Uterine smooth muscle cell (primary cell): ENCODE results near the gene CTRB2. TPM values are rescaled to one million over a fixed set of nuclear protein-coding genes. Genes with fewer than 3 reads are reported as not detected.

Experiments
- total RNA-seq: library from RNA; depleted of rRNA; stranded (reverse); fragments of >200 nt; gene quantifications from 2 replicates; pipeline ENCODE4 v1.2.3, GENCODE V29; 2014

The CTRB2 gene
- not detected in 2 replicates for total RNA-seq

GRCh38 chr16:75206749-75207451 lies at the start of gene CTRB2:
CTRB2 (minus strand) TSS chr16:75207161; CDS start chr16:75207141, 20 bp downstream.

DNA sequence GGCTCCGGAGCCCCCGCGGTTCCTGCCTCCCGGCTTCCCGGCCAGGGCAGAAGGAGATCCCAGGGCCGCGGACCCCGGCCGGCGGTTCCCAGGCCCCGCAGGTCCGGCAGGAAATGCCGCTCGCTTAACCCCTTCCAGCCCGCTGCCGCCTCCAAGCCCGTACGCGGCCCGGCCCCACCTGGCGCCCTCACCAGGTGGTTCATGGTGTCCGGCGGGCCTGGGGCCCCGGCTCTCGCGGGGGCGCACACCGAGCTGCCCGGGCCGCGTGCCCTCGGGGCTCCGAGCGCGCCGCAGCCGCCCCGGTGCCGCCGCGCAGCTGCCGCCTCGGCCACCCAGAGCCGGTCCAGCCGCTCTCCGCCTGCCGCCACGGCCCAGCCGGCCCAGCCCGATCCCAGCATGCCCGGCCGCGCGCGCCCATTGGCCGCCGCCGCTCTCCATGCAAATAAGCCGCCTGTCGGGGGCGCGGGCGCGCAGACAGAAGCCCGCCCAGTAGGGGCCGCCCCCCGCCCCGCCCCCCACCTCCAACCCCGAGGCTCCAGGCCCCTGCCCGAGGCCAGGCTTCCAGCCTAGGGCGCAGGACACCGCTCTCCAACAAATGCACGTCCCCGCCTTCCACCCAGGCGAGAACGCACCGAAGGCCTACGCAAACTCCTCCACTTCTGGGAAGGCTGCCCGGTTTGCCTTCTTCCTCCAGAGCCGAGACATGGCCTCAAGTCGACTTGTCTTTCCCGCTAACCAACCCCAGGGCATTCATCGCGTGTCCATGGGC lies 44.5 kb upstream of the CTRB2 start, which contains the start of gene BCAR1:
TSS of gene BCAR1 (minus strand) at position 345 of the 769 bp plus-strand sequence. CDS start at position 203, 142 bp downstream.

DNA sequence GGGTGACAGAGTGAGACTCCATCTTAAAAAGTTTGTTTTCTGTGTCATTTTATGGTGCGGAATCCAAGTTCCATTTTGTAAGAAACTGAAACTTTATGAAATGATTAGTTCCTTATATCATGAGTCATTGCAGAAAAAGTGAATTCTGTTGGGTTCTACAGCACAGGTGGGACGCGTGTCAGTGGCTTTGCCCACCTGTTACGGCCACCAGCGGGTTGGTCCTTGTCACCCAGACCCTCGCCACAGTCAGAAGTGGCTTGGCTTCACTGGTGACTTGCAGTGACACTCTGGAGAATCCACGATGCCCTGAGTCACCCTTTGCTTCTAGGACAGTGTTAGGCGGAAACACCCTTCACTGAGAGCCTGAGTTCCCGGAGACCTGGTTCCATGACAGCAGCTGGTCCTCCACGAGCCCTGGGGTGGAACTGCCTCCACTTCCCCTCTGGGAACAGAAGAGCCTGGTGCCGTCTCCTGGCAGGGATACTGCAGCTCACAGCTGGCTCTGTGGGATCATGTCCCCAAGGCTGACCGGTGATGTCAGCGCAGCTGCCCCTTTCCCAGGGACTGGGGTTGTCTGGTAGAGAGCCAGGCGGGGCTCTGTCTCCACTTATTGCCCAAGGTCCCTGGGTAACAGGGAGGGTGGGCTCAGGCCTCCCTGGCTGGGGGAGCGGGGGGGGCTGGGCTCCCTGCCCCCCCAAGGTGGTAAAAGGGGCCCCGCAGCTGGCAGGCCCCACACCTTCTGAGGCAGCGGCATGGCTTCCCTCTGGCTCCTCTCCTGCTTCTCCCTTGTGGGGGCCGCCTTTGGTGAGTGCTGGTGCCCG lies 11.5 kb upstream of the CTRB2 start, which contains the start of gene CTRB1:
TSS of gene CTRB1 (plus strand) at position 733 of the 821 bp plus-strand sequence. CDS start at position 753, 20 bp downstream.

Other genes starting within 250 kb of the CTRB2 start
- gene WDR59, start 222.0 kb downstream of the CTRB2 start, total RNA-seq: 11.7 and 13.4 TPM in 2 replicates
- gene ZNRF1, start 208.1 kb downstream of the CTRB2 start, total RNA-seq: 13.9 and 17.7 TPM in 2 replicates
- gene LDHD, start 90.4 kb downstream of the CTRB2 start, total RNA-seq: 0.44 and 2.1 TPM in 2 replicates
- 13.1 and 16.6 TPM in 2 replicates for gene ZFP1, start 58.6 kb downstream of the CTRB2 start, total RNA-seq
- gene CTRB1, start 11.8 kb upstream of the CTRB2 start, total RNA-seq: not detected in 2 replicates
- 52.8 and 55.7 TPM in 2 replicates for gene BCAR1, start 44.5 kb upstream of the CTRB2 start, total RNA-seq
- 59.5 and 80.5 TPM in 2 replicates for gene CFDP1, start 226.3 kb upstream of the CTRB2 start, total RNA-seq